Measurements from ENCODE around the gene SSTR4.

Gene SSTR4

DNA sequence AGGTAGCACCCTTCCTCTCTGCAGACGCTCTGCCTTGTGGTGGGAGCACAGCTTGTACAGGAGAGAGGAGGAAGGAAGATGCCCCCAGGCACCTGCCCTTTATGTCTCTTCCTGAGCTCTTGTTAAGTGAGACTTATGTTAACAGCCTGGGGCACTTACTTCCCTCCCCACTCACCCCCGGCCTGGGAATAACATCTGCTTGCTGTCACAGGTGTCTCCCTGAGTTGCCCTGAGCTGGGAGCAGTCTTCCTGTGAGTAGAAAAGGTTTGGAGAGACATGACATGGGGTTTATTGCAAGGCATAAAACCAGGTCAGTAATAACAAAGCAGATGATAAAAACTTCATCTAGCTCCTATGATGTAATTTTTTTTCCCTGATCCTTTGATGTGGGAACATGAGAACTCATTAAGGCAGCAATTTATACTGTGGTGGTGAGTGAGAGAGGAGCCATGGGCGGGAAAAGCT is 1.9 kb downstream of the SSTR4 start:
- ATAC-seq (replicated peaks) (no peak), DNase-seq (no peak)
- H3K27me3 Mint-ChIP-seq = peaks cover 24 to 71% of the 10 kb centered on the region in 2 donors
- no peaks in the 10 kb centered on the region for H3K9me3 Mint-ChIP-seq
- H3K36me3 Mint-ChIP-seq (ENCODE audit: insufficient read depth) = no peaks in the 10 kb centered on the region
- H3K4me1 Mint-ChIP-seq (ENCODE audit: low read depth in 2 of 2) = no peaks in the 10 kb centered on the region
- no peak overlapping the region for H3K27ac Mint-ChIP-seq
- no peak overlapping the region for H3K4me3 Mint-ChIP-seq

DNA sequence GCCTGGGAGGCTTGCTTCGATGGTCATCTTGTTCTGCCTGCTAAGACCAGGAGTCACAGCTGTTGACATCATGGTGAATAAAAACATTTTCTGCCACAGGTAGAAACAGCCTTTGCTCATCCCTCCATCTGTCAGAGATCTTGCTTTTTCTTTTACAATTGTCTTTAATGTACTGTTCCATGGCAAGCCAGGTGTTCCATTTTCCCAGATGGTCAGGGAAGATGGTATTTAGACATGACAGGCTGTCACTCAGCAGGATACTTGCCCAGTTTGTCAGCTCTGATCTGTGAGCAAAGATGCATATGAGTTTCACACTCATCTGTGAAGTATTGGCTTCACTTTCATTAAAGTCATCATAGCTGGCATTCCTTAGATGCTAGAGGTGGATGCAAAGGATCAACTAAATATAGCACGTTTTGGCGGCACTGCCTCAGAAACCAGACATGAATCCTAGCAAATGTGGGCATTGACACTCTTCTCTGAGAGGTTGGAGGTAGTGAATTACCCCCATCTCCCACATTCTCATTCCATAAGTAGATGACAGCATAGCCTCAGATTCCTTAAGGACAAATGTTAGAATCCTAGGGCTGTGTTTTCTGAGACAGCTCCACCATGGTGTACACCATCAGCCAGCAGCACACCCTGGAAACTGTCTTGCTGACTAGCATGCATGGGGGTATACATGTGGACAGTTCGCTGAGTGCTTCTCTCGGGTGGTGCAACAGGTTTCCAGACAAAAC is 4.2 kb downstream of the SSTR4 start:
- Mint-ChIP-seq H3K27me3 (peaks cover 16 to 69% of the 10 kb centered on the region in 2 donors), H3K36me3 (ENCODE audit: insufficient read depth) (no peaks in the 10 kb centered on the region), H3K27ac (no peak overlapping the region), H3K4me1 (ENCODE audit: low read depth in 2 of 2) (no peaks in the 10 kb centered on the region), H3K9me3 (no peaks in the 10 kb centered on the region), H3K4me3 (no peak overlapping the region)
- no peak for DNase-seq
- no peak for ATAC-seq (replicated peaks)

- Mint-ChIP-seq H3K27ac (no peak overlapping the region), H3K9me3 (no peaks in the 10 kb centered on the region), H3K4me1 (ENCODE audit: low read depth in 2 of 2) (no peaks in the 10 kb centered on the region), H3K4me3 (no peak overlapping the region), H3K36me3 (ENCODE audit: insufficient read depth) (no peaks in the 10 kb centered on the region), H3K27me3 (peaks cover 16 to 76% of the 10 kb centered on the region in 2 donors)
- no peak for ATAC-seq (replicated peaks)
- DNase-seq = no peak
Observed at GRCh38 chr20:23039885-23040508, 4.9 kb downstream of the SSTR4 start.

DNA sequence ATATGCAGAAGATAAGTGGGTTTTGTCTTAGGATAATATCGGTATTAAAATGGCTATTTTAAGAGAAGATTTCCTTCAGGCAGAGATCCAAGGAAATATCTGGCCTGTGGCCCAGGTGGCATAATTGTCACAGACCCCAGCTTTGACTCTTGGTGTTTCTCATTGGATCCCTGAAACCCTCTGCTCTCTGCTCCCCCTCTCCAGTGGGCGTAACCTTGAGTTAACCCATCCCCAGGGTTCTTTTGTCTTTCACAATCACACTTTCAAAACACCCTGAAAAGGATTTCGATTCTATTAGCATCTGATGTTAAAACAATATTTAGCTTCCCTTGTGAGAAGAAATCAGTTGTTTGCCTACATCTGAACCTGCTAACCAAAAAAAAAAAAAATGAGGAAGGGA is 7.2 kb downstream of the SSTR4 start:
- DNase-seq (no peak), ATAC-seq (replicated peaks) (no peak)
- Mint-ChIP-seq H3K27ac (no peak overlapping the region), H3K4me1 (ENCODE audit: low read depth in 2 of 2) (peaks cover 0 to 3% of the 10 kb centered on the region in 2 donors), H3K36me3 (ENCODE audit: insufficient read depth) (no peaks in the 10 kb centered on the region), H3K27me3 (peaks cover 22 to 77% of the 10 kb centered on the region in 2 donors), H3K9me3 (no peaks in the 10 kb centered on the region), H3K4me3 (no peak overlapping the region)

DNA sequence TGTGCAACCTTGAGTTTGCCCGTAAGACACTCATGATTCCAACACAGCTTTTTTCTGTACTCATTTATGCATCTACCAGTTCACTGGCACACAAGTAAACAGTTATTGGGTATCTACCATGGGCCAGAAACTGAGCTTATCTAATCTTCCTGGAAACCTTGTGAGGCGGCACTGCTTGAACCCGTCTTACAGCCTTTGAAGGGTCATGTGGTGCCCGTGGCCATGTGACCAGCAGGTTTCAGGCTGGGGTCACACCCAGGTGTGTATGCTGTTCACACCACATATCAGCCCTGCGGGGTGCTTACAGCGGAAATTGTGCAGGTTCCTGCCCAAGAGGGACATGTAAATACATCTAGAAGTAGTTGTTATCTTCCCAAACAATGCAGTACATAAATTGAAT is 8.3 kb downstream of the SSTR4 start:
- peaks cover 27 to 77% of the 10 kb centered on the region in 2 donors for H3K27me3 Mint-ChIP-seq
- H3K4me3 Mint-ChIP-seq = no peak overlapping the region
- no peaks in the 10 kb centered on the region for H3K9me3 Mint-ChIP-seq
- no peak overlapping the region for H3K27ac Mint-ChIP-seq
- ATAC-seq (replicated peaks) (no peak), DNase-seq (no peak)
- H3K36me3 Mint-ChIP-seq (ENCODE audit: insufficient read depth) = no peaks in the 10 kb centered on the region
- peaks cover 0 to 3% of the 10 kb centered on the region in 2 donors for H3K4me1 Mint-ChIP-seq (ENCODE audit: low read depth in 2 of 2)

DNA sequence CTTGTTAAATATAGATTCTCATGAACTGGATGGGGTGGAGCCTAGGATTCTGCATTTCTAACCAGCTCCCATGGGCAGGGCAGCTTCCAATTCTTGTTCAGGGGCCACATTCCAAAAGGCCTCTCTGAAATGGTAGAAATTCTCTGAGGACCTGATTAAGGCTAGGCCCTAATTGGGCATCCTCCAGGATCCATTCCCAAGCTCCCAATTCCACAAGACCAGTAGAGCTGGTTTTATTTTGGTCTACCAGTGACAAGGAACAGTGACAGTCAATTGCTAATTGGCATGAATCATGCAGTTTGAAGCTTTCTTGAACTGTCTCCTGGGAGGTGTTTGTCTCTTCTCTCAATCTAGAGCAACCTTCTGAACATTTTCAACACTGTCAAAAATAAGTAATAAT is 11.3 kb downstream of the SSTR4 start:
- no peak overlapping the region for H3K4me3 Mint-ChIP-seq
- no peaks in the 10 kb centered on the region for H3K9me3 Mint-ChIP-seq
- no peak overlapping the region for H3K27ac Mint-ChIP-seq
- H3K27me3 Mint-ChIP-seq = peaks cover 21 to 71% of the 10 kb centered on the region in 2 donors
- peaks cover 0 to 4% of the 10 kb centered on the region in 2 donors for H3K4me1 Mint-ChIP-seq (ENCODE audit: low read depth in 2 of 2)
- DNase-seq = no peak
- H3K36me3 Mint-ChIP-seq (ENCODE audit: insufficient read depth) = no peaks in the 10 kb centered on the region
- ATAC-seq (replicated peaks) = no peak

DNA sequence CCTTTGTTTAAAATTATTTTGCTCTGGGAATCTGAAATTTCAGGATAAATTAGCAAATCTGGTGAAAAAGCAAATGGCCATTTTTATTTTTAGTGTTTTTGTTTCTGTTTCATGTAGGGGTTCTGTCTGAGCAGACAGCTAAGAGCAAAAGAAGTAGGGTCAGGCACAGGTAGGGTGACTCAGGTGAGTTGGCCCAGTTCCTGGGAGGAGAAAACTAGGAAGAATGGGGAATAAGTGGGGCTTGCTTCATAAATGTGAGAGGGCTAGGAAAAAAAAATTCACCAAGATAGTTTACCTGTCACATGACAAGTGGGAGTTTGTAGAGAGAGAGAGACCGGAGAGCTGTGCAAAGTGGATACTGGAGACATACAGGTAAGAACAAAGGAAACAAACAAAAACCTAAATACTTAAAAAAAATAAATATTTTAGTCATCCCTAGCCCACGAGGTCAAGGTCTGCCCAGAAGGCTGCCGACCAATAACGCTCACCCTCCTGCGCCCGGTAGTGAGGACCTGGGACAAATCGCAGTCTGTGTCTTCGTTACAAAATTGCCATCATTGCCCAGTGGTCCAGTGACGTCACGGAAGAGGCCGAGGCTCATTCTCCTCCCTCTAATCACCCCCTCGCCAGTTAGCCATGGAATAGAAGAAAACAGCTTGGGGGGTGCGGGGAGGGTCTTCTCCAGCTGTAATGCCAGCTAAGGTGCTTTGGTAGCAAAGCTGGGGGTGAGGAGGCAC is 12.1 kb downstream of the SSTR4 start:
- Mint-ChIP-seq H3K27ac (no peak overlapping the region), H3K36me3 (ENCODE audit: insufficient read depth) (no peaks in the 10 kb centered on the region), H3K4me3 (no peak overlapping the region), H3K4me1 (ENCODE audit: low read depth in 2 of 2) (peaks cover 0 to 4% of the 10 kb centered on the region in 2 donors), H3K27me3 (peaks cover 28 to 75% of the 10 kb centered on the region in 2 donors), H3K9me3 (no peaks in the 10 kb centered on the region)
- DNase-seq (no peak), ATAC-seq (replicated peaks) (no peak)

GRCh38 chr20:23047738-23048214 is 12.7 kb downstream of the SSTR4 start:
- no peaks in the 10 kb centered on the region for H3K36me3 Mint-ChIP-seq (ENCODE audit: insufficient read depth)
- H3K27ac Mint-ChIP-seq = no peak overlapping the region
- peaks cover 34 to 81% of the 10 kb centered on the region in 2 donors for H3K27me3 Mint-ChIP-seq
- H3K4me1 Mint-ChIP-seq (ENCODE audit: low read depth in 2 of 2) = peaks cover 0 to 4% of the 10 kb centered on the region in 2 donors
- ATAC-seq (replicated peaks) (no peak), DNase-seq (no peak)
- H3K4me3 Mint-ChIP-seq = no peak overlapping the region
- H3K9me3 Mint-ChIP-seq = no peaks in the 10 kb centered on the region

GRCh38 chr20:23048283-23049200 is 13.4 kb downstream of the SSTR4 start:
- Mint-ChIP-seq H3K4me1 (ENCODE audit: low read depth in 2 of 2) (peaks cover 0 to 4% of the 10 kb centered on the region in 2 donors), H3K9me3 (no peaks in the 10 kb centered on the region), H3K36me3 (ENCODE audit: insufficient read depth) (no peaks in the 10 kb centered on the region), H3K4me3 (peak overlapping the region in 1 of 2 donors; percentile 31), H3K27ac (no peak overlapping the region), H3K27me3 (peaks cover 42 to 81% of the 10 kb centered on the region in 2 donors)
- DNase-seq (no peak), ATAC-seq (replicated peaks) (peak; percentile 50)

- Mint-ChIP-seq H3K27me3 (peaks cover 43 to 76% of the 10 kb centered on the region in 2 donors), H3K4me1 (ENCODE audit: low read depth in 2 of 2) (peaks cover 0 to 4% of the 10 kb centered on the region in 2 donors), H3K36me3 (ENCODE audit: insufficient read depth) (no peaks in the 10 kb centered on the region), H3K4me3 (peak within 1 kb of the TSS in 1 of 2 donors; percentile 31), H3K9me3 (no peaks in the 10 kb centered on the region), H3K27ac (no peak within 1 kb of the TSS)
- DNase-seq (no peak), ATAC-seq (replicated peaks) (no peak)
Observed at GRCh38 chr20:23049201-23050075, 14.3 kb downstream of the SSTR4 start, which contains the start of gene THBD. THBD (minus strand) TSS chr20:23049672; CDS start chr20:23049504, 168 bp downstream.

DNA sequence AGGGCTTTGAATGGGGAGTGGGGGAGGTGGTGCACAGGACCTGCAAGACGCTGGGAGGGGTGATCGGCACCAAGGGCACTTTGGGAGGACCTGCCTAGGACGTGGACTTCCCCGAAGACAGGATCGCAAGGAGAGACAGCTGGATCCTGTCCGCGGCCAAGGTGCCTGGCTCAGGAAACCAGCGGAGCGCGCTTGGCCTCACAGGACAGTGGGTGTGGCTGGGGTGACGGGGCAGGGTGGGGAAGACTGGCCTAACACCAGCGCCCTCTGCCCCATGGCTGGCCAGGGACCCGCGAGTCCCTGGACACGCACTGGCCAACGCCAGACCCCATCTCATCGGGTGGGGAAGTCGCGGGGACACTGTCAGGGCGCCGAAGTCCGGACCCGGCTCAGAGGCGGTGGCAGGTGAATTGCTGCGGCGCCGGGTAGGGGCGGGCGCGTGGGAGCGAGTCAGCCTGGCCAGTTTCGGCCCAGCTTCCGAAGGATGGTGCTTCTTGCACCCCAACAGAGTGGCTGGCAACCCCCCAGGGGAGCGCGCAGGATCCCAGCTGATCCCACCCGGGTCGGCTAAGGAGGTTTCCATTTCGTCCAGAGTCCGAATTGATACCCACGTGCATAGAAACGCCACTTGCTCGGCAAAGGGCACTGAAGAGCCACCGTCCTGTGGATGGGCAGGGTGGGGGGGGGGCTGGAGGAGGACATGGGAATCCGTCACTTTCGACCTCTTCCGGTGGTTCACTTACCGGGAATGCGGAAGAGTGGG is 15.1 kb downstream of the SSTR4 start:
- no peak for ATAC-seq (replicated peaks)
- Mint-ChIP-seq H3K27me3 (peaks cover 43 to 68% of the 10 kb centered on the region in 2 donors), H3K4me3 (peak overlapping the region in 1 of 2 donors; percentile 21), H3K27ac (no peak overlapping the region), H3K4me1 (ENCODE audit: low read depth in 2 of 2) (peaks cover 0 to 4% of the 10 kb centered on the region in 2 donors), H3K9me3 (no peaks in the 10 kb centered on the region), H3K36me3 (ENCODE audit: insufficient read depth) (no peaks in the 10 kb centered on the region)
- no peak for DNase-seq
